Measurements from ENCODE around the gene IKBKE. TPM values are rescaled to one million over a fixed set of nuclear protein-coding genes. Genes with fewer than 3 reads are reported as not detected.

IKBKE gene
- total RNA-seq, 2 donors from 2014 or later = 5.0 to 8.5 TPM

DNA sequence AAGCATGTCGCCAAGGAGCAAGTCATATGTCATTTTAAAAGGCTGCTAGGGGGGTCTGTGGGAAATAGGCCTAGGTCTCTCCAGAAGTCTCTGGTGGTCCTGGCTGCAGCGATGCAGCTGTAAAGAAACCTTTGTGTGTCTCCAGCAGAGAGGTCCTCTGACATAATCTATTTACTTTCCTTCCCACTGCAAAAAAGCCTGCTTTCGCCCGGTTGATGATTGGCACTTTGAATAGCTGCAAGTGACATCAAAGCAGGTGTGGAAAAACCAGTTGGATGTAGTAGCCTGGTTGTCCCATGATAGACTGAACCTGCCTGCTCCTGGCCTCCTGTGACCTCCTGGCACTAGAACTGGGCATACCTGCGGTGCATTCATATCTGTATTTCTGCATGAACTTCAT, 50.9 kb downstream of the IKBKE start:
- Mint-ChIP-seq H3K27me3 (ENCODE audit: insufficient read depth) (peaks cover 7% of the 10 kb centered on the region), H3K4me1 (peaks cover 5% of the 10 kb centered on the region), H3K27ac (no peak overlapping the region), H3K36me3 (ENCODE audit: low read depth) (no peaks in the 10 kb centered on the region), H3K4me3 (no peak overlapping the region), H3K9me3 (no peaks in the 10 kb centered on the region)
- Histone ChIP-seq H3K4me1 (ENCODE audit: control insufficient read depth, insufficient read depth, low read length) (no peaks in the 10 kb centered on the region), H3K27ac (ENCODE audit: low read depth, low read length) (no peak overlapping the region), H3K9me3 (ENCODE audit: control insufficient read depth, low read length) (no peaks in the 10 kb centered on the region), H3K36me3 (ENCODE audit: control insufficient read depth, insufficient read depth, low read length) (no peaks in the 10 kb centered on the region), H3K27me3 (ENCODE audit: control insufficient read depth, insufficient read depth, low read length, poor library complexity, severe bottlenecking) (no peaks in the 10 kb centered on the region), H3K4me3 (ENCODE audit: low read length) (no peak overlapping the region), H3K9ac (ENCODE audit: extremely low read depth, low read length, poor library complexity, severe bottlenecking) (no peak overlapping the region)
- TF ChIP-seq, protein P1, sequence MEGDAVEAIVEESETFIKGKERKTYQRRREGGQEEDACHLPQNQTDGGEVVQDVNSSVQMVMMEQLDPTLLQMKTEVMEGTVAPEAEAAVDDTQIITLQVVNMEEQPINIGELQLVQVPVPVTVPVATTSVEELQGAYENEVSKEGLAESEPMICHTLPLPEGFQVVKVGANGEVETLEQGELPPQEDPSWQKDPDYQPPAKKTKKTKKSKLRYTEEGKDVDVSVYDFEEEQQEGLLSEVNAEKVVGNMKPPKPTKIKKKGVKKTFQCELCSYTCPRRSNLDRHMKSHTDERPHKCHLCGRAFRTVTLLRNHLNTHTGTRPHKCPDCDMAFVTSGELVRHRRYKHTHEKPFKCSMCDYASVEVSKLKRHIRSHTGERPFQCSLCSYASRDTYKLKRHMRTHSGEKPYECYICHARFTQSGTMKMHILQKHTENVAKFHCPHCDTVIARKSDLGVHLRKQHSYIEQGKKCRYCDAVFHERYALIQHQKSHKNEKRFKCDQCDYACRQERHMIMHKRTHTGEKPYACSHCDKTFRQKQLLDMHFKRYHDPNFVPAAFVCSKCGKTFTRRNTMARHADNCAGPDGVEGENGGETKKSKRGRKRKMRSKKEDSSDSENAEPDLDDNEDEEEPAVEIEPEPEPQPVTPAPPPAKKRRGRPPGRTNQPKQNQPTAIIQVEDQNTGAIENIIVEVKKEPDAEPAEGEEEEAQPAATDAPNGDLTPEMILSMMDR (conservative IDR thresholded peaks at IDR 0.05) = no peak
- 78 to 91% methylated on average over 5 of the region's 5 CpGs for WGBS, 2 experiments (ENCODE audit: insufficient coverage in 1 of 2, insufficient read length in 1 of 2)
- DNase-seq = no peak

DNA sequence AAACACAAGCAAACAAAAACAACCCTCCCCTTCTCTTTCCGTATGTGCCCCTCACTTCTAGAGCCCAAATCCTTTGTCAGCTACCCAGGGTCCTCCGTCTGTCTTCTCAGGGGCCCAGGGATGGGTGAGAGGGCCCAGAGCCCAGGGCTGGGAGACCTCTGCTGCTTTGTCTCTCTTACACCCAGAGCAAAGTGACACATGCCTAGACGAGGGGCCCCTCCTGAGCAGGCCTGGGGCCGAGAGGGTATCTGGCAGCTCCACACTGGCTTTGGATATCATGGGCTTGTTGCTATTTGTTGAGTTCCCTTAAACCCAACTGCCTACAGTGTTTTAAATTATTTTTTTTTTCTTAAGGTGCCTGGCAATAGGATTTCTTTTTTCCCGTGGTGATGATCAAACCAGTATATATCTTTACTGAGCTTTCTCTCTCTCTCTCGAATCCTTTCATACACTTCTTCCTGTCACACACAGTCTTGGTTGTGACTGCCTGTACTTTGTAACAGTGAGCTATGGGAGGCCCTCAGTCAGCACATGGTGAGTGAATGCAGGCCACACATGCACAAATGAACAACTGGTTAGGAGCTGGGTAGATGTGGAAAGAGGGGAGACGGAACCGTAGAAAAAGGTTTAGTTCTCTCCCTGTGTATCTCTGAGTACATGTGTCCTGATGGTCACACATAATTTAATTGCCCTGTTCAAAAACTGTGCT, 51.6 kb downstream of the IKBKE start:
- H3K36me3 Mint-ChIP-seq (ENCODE audit: low read depth) = no peaks in the 10 kb centered on the region
- TF ChIP-seq, protein P1 (conservative IDR thresholded peaks at IDR 0.05) = no peak
- no peaks in the 10 kb centered on the region for H3K9me3 ChIP-seq (ENCODE audit: control insufficient read depth, low read length)
- H3K27ac Mint-ChIP-seq = no peak overlapping the region
- WGBS, 2 experiments (ENCODE audit: insufficient coverage in 1 of 2, insufficient read length in 1 of 2) = 85 to 92% methylated on average over 6 to 8 of the region's 8 CpGs
- peaks cover 6% of the 10 kb centered on the region for H3K27me3 Mint-ChIP-seq (ENCODE audit: insufficient read depth)
- no peaks in the 10 kb centered on the region for H3K9me3 Mint-ChIP-seq
- no peak overlapping the region for H3K27ac ChIP-seq (ENCODE audit: low read depth, low read length)
- no peak overlapping the region for H3K9ac ChIP-seq (ENCODE audit: extremely low read depth, low read length, poor library complexity, severe bottlenecking)
- H3K4me1 ChIP-seq (ENCODE audit: control insufficient read depth, insufficient read depth, low read length) = no peaks in the 10 kb centered on the region
- DNase-seq = no peak
- H3K27me3 ChIP-seq (ENCODE audit: control insufficient read depth, insufficient read depth, low read length, poor library complexity, severe bottlenecking) = no peaks in the 10 kb centered on the region
- H3K4me1 Mint-ChIP-seq = peaks cover 5% of the 10 kb centered on the region
- H3K4me3 Mint-ChIP-seq = no peak overlapping the region
- H3K4me3 ChIP-seq (ENCODE audit: low read length) = no peak overlapping the region
- no peaks in the 10 kb centered on the region for H3K36me3 ChIP-seq (ENCODE audit: control insufficient read depth, insufficient read depth, low read length)

DNA sequence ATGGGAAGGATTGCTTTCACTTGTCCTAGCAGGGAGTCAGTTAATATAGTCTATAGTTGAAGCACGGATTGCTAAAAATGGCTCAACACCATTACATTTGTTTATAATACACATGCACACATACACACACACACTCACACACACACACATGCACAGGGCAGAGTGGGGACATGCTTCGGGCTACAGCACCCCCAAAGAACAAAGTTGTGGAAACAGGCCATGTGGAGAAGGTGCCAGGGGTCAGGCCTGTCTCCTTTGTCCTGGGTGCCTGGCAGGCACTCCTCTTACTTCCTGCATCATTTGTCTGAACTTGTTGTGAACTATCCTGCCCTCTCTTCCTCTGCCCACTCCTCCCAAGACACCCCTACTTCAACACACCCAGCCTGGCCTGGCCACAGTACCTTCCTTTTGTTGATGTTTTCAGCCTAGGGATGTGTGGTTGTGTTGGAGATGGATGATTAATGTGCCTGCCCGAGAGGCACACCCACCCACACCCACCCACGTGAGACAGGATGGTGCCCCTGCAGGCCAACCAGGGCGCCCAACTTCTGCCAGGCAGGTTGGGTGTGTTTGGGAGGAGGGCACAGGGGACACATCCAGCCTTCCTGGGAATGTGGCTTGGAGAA, 54.6 kb downstream of the IKBKE start:
- WGBS, 2 experiments (ENCODE audit: insufficient coverage in 1 of 2, insufficient read length in 1 of 2) = 89% methylated on average over 5 of the region's 5 CpGs; no CpG with 5 or more reads in 1 of the 2 experiments

More for the DNA sequence above, 54.6 kb downstream of the IKBKE start:
- Mint-ChIP-seq H3K27me3 (ENCODE audit: insufficient read depth) (peaks cover 6% of the 10 kb centered on the region), H3K4me1 (peaks cover 5% of the 10 kb centered on the region), H3K4me3 (no peak overlapping the region), H3K27ac (no peak overlapping the region), H3K36me3 (ENCODE audit: low read depth) (no peaks in the 10 kb centered on the region), H3K9me3 (no peaks in the 10 kb centered on the region)
- DNase-seq = no peak
- H3K4me3 ChIP-seq (ENCODE audit: low read length) = no peak overlapping the region
- no peaks in the 10 kb centered on the region for H3K27me3 ChIP-seq (ENCODE audit: control insufficient read depth, insufficient read depth, low read length, poor library complexity, severe bottlenecking)
- H3K27ac ChIP-seq (ENCODE audit: low read depth, low read length) = no peak overlapping the region
- H3K9ac ChIP-seq (ENCODE audit: extremely low read depth, low read length, poor library complexity, severe bottlenecking) = no peak overlapping the region
- no peaks in the 10 kb centered on the region for H3K4me1 ChIP-seq (ENCODE audit: control insufficient read depth, insufficient read depth, low read length)
- H3K36me3 ChIP-seq (ENCODE audit: control insufficient read depth, insufficient read depth, low read length) = no peaks in the 10 kb centered on the region
- H3K9me3 ChIP-seq (ENCODE audit: control insufficient read depth, low read length) = no peaks in the 10 kb centered on the region
- TF ChIP-seq, protein P1 (conservative IDR thresholded peaks at IDR 0.05) = no peak
